NB4 (cell line): ENCODE measurements around the gene AP5B1.

ENCODE experiments used
- CTCF ChIP-seq: IDR thresholded peaks from one replicate; pipeline ENCODE4 v1.5.1; 2012; ENCODE audit warnings: low read depth, low read length
- MAX ChIP-seq: IDR thresholded peaks from 2 replicates; pipeline ENCODE4 v1.6.1; 2011; ENCODE audit warnings: low read depth, low read length
- POLR2A ChIP-seq: IDR thresholded peaks from 2 replicates; pipeline ENCODE4 v1.6.1; 2011; ENCODE audit warnings: mild to moderate bottlenecking; ENCODE audit not compliant: insufficient read length; ENCODE audit errors: extremely low read depth

GRCh38 chr11:65790104-65790901 lies 9.5 kb upstream of the AP5B1 start:
- no peak for TF ChIP-seq CTCF
- TF ChIP-seq POLR2A, result no peak
- no peak for TF ChIP-seq MAX
